GM19452 (cell line): ENCODE measurements around the gene DPP9.
A peak's percentile ranks its signal among the peaks of the same experiment; 100 is the strongest.
"Not testable (repeated sequence)": the region's sequence is repeated elsewhere in the genome, so short reads cannot be mapped to it uniquely, and the experiment has no call there.

Experiments used
- ATAC-seq: cut with Tn5 transposase; IDR thresholded peaks from one replicate; pipeline ENCODE4 v1.9.1; 2021; ENCODE audit not compliant: unreplicated experiment

Gene DPP9

GRCh38 chr19:4688587-4688986 is 35.1 kb downstream of the DPP9 start:
- no peak for ATAC-seq

GRCh38 chr19:4687396-4687795 is 36.2 kb downstream of the DPP9 start:
- ATAC-seq = no peak

DNA sequence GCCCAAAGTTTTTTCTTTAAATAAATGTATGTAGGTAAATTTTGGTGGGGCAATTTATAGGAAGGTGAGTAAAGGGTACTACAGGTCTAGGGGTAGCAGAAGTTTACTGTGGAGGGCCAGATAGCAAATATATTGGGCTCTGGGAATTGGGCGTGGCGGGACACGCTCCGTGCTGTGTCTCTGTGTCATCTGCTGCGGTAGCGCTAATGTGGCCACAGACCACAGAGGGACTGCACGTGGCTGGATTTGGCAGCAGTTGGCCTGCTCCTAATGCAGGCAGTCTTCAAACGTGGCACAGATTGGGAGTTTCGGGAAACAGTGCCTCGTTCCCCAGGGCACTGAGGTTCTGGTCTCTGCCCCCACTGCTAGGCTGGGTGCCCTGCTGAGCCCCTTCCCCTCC is 36.9 kb downstream of the DPP9 start:
- no peak for ATAC-seq

DNA sequence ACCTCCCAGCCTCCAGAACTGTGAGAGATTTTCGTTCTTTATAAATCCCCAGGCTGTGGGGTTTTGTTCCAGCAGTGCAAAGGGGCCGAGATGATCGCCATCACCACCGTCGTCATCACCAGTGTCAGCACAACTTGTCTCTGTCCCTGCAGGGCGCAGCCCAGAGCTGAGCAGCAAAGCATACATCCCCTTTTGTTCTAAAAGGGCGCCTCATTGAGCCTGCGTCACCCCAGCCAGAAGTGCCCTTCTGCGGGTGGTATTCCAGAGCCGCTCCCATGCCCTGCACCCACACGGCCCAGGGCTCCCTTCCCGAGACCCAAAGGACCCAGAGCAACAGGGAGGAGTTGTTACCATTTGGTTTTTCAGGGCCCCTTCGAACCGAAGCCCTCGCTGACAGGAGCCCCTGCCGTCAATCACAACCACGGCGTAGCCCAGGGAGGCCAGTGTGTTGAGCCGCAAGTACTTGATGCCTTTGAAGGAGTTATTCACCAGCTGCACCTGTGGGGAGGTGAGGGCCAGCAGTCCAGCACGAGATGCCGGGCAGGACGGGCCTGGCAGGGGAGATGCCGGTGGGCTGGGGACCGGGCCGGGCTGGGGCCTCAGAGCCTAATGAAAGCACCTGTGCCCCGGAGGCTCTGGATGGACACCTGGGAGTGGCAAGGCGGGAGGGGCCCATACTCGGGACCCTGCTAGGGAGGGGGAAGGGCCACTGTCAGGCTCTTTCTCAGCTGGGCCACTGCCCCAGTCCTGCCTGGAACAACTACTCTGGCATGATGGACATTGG is 39.1 kb downstream of the DPP9 start:
- ATAC-seq = no peak

DNA sequence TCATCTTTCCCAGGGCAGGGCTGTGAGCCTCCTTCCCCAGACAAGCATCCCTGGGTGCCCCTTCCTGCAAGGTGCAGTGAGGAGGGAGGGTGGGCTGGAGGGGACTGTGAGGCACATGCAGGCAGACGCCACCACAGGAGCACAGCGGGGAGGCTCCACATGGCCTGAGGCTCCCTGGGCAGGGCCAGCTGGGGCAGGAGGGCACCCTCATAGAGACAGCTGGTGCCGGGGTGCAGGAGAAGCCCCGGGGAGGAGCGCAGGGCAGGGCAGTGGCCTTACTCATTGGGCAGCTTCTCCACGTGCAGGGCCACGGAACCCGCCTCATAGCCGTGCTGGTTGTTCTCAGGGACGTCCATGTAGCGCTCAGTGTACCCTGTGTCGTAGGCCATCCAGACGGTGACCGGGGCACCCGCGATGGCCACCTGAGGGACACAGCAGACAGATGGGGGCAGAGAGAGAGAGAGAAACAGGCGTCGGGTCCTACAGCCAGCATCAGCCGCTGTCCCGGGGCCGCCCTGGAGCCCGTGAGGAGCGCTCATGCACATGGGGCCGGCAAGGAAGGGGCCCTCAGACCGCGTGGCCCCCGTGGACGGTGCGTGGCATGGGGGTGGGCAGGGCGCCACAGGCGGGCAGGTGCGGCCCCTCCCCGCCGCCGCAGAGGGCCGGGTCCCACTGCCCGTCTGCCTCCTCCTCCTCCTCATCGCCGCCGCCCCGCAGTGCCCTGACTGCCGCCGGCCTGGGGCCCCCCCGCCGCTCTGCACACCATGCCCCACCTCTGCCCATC is 41.0 kb downstream of the DPP9 start:
- no peak for ATAC-seq

DNA sequence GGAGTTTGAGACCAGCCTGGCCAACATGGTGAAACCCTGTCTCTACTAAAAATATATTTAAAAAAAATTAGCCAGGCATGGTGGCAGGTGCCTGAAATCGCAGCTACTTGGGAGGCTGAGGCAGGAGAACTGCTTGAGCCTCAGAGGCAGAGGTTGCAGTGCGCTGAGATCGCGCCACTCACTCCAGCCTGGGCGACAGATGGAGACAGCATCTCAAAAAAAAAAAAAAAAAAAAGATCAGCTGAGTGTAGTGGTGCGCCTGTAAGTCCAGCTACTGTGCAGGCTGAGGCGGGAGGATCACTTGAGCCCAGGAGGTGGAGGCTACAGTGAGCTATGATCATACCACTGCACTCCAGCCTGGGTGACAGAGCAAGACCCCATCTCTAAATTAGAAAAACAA is 43.6 kb downstream of the DPP9 start:
- ATAC-seq = not testable (repeated sequence)

GRCh38 chr19:4678881-4679790 is 44.5 kb downstream of the DPP9 start:
- no peak for ATAC-seq

DNA sequence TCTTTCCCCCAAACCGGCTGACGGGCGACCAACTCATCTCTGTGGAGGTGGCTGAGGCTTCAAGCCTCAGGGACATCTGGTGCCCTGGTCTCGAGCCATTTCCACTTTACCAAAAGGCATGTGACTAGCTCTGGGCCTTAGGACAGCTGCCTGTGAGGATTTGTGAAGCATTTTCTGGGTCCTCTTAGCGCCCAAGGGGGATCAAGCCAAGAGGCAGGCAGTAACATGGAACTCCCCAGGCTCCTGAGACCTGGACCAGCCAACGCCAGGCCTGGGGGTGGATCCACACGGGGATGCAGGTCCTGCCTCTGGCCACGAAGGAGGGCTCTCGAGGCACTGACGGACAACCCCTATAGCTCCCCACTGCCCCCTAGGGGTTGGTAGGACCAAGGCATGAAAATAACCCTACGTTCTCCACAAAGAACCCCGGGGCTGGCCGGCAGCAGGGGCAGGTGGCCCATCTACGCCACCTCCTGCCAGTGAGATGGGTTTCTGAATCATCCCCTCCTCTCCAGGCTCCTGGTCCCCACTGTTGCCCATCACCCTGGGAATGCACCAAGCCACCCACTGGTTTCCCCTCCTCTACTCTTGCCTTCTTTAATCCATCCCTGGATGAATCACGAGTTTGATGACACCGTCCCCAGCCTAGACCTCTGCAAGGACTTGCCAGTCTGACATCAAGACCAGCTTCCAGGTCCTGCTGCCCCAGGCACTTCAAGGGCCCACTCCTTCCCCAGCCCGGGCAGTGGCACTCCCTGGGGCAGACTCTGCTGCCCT is 46.5 kb downstream of the DPP9 start:
- ATAC-seq = no peak

- no peak for ATAC-seq
Observed at GRCh38 chr19:4675346-4675745, 48.3 kb downstream of the DPP9 start.

DNA sequence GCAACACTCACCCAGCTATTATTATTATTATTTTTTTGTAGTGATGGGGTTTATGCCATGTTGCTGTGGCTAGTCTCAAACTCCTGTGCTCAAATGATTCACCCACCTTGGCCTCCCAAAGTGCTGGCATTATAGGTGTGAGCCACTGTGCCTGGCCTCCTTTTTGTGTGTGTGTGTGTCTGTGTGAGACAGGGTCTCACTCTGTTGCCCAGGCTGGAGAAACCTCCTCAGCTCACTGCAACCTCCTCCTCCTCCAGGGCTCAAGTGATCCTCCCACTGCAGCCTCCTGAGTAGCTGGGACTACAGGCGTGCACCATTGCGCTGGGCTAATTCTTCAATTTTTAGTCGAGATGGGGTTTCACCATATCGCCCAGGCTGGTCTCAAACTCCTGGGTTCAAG is 49.9 kb downstream of the DPP9 start:
- no peak for ATAC-seq

DNA sequence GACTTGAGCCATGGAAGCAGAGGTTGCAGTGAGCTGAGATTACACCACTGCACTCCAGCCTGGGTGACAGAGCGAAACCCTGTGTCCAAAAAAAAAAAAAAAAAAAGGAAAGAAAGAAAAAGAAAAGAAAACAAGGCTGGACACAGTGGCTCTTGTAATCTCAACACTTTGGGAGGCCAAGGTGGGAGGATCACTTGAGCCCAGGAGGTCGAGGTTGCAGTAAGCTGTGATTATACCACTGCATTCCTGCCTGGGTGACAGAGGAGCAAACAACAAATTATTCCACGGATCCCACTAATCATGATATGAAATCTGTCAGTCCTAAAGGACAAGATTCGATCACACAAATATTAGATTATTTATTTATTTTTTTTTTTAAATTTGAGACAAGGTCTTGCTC is 50.4 kb downstream of the DPP9 start:
- no peak for ATAC-seq

- ATAC-seq = no peak
Observed at GRCh38 chr19:4671185-4671851, 52.3 kb downstream of the DPP9 start.

GRCh38 chr19:4669723-4670480 is 53.7 kb downstream of the DPP9 start, which contains the start of gene MYDGF:
MYDGF (minus strand) TSS chr19:4670342; CDS start chr19:4670334, 8 bp downstream.
- peak; percentile 64 for ATAC-seq

- no peak for ATAC-seq
Observed at GRCh38 chr19:4664642-4665041, 59.0 kb downstream of the DPP9 start.

DNA sequence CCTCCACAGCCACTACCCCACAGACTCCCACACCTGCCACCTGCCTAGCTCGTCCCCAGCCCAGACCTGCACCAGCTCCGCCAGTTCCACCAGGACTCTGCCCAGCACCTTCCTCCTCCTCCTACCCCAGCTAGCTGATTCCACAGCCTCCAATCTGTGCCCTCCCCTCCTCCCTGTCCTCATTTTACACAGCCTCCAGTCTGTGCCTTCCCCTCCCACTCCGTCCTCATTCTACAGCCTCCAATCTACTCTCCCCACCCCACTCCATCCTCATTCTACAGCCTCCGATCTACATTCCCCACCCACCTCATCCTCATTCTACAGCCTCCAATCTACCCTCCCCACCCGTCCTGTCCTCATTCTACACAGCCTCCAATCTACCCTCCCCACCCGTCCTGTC is 60.8 kb downstream of the DPP9 start:
- ATAC-seq = no peak

GRCh38 chr19:4662020-4662695 is 61.5 kb downstream of the DPP9 start:
- ATAC-seq = no peak

- no peak for ATAC-seq
Observed at GRCh38 chr19:4660993-4661392, 62.6 kb downstream of the DPP9 start.

- no peak for ATAC-seq
Observed at GRCh38 chr19:4660181-4660791, 63.4 kb downstream of the DPP9 start.
